ENCODE measurements around the gene ADGRG6. TPM values are rescaled to one million over a fixed set of nuclear protein-coding genes. Genes with fewer than 3 reads are reported as not detected.

Gene ADGRG6
- total RNA-seq, 1 experiment from 2014 or later = 98.7 TPM

- H3K4me3 ChIP-seq (ENCODE audit: low read depth, low read length) = no peak overlapping the region
- ChIA-PET CTCF (no interaction called here), POLR2A (interaction anchor here (0.6 kb wide), 1 partner anchor 17 kb away, joined by 3 read pairs; no protein-coding TSS in a partner anchor)
- H3K36me3 Mint-ChIP-seq (ENCODE audit: insufficient read depth, unreplicated experiment) = no peaks in the 10 kb centered on the region
- no TSS peak for BruUV-seq (replicated peaks)
- H3K27me3 ChIP-seq (replicated peaks; ENCODE audit: control insufficient read depth, insufficient read depth, low read length) = no peaks in the 10 kb centered on the region
- H3K27me3 Mint-ChIP-seq (ENCODE audit: insufficient read depth, unreplicated experiment) = no peaks in the 10 kb centered on the region
- no peak for DNase-seq
- H3K9me3 Mint-ChIP-seq (ENCODE audit: unreplicated experiment) = no peaks in the 10 kb centered on the region
- H3K36me3 ChIP-seq (ENCODE audit: control insufficient read depth, insufficient read depth, low read length) = no peaks in the 10 kb centered on the region
- no peaks in the 10 kb centered on the region for H3K9me3 ChIP-seq
- peaks cover 70% of the 10 kb centered on the region for H3K4me1 ChIP-seq
- H3K4me3 Mint-ChIP-seq (ENCODE audit: unreplicated experiment) = peak overlapping the region; percentile 29
- peak overlapping the region; percentile 80 for H3K27ac Mint-ChIP-seq (ENCODE audit: unreplicated experiment)
- intact Hi-C loops (cut with micrococcal nuclease; ENCODE audit: unreplicated experiment) = no loop called here
- TF ChIP-seq, protein P1, sequence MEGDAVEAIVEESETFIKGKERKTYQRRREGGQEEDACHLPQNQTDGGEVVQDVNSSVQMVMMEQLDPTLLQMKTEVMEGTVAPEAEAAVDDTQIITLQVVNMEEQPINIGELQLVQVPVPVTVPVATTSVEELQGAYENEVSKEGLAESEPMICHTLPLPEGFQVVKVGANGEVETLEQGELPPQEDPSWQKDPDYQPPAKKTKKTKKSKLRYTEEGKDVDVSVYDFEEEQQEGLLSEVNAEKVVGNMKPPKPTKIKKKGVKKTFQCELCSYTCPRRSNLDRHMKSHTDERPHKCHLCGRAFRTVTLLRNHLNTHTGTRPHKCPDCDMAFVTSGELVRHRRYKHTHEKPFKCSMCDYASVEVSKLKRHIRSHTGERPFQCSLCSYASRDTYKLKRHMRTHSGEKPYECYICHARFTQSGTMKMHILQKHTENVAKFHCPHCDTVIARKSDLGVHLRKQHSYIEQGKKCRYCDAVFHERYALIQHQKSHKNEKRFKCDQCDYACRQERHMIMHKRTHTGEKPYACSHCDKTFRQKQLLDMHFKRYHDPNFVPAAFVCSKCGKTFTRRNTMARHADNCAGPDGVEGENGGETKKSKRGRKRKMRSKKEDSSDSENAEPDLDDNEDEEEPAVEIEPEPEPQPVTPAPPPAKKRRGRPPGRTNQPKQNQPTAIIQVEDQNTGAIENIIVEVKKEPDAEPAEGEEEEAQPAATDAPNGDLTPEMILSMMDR (IDR thresholded peaks at IDR 0.05; ENCODE audit: insufficient read depth in 1 of 2, low read depth in 1 of 2, low read length in 1 of 2, severe bottlenecking in 1 of 2, unreplicated experiment in 1 of 2) = no peak
- peaks cover 46% of the 10 kb centered on the region for H3K4me1 Mint-ChIP-seq (ENCODE audit: low read depth, unreplicated experiment)
These were observed 22.3 kb downstream of the ADGRG6 start for GRCh38 chr6:142324111-142324510.

DNA sequence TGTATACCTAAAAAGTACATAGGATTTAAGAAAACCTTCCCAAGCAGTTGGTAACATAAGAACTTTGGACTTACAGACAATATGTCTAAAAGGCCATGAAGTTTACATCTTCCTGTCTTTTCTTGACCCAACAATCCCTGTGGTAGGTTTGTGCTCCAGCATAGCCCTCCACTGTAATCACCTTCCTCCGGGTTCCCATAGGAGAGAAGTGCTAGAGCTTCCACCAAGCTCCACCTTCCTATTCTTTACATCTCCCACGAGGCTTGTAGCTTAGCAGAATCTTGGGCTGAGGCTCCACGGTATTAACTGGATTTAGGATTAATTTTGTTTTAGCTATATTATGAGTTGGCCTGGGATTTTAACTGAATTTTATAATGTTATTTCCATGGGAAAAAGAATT lies 23.3 kb downstream of the ADGRG6 start:
- Mint-ChIP-seq H3K4me3 (ENCODE audit: unreplicated experiment) (no peak overlapping the region), H3K27ac (ENCODE audit: unreplicated experiment) (no peak overlapping the region), H3K4me1 (ENCODE audit: low read depth, unreplicated experiment) (peaks cover 52% of the 10 kb centered on the region), H3K9me3 (ENCODE audit: unreplicated experiment) (no peaks in the 10 kb centered on the region), H3K27me3 (ENCODE audit: insufficient read depth, unreplicated experiment) (no peaks in the 10 kb centered on the region), H3K36me3 (ENCODE audit: insufficient read depth, unreplicated experiment) (no peaks in the 10 kb centered on the region)
- no TSS peak for BruUV-seq (replicated peaks)
- H3K36me3 ChIP-seq (ENCODE audit: control insufficient read depth, insufficient read depth, low read length) = no peaks in the 10 kb centered on the region
- H3K27me3 ChIP-seq (replicated peaks; ENCODE audit: control insufficient read depth, insufficient read depth, low read length) = no peaks in the 10 kb centered on the region
- H3K4me1 ChIP-seq = peaks cover 73% of the 10 kb centered on the region
- H3K4me3 ChIP-seq (ENCODE audit: low read depth, low read length) = no peak overlapping the region
- ChIA-PET POLR2A (no interaction called here), CTCF (no interaction called here)
- no peaks in the 10 kb centered on the region for H3K9me3 ChIP-seq
- TF ChIP-seq, protein P1 (IDR thresholded peaks at IDR 0.05; ENCODE audit: insufficient read depth in 1 of 2, low read depth in 1 of 2, low read length in 1 of 2, severe bottlenecking in 1 of 2, unreplicated experiment in 1 of 2) = no peak
- no peak for DNase-seq
- intact Hi-C loops (cut with micrococcal nuclease; ENCODE audit: unreplicated experiment) = no loop called here

DNA sequence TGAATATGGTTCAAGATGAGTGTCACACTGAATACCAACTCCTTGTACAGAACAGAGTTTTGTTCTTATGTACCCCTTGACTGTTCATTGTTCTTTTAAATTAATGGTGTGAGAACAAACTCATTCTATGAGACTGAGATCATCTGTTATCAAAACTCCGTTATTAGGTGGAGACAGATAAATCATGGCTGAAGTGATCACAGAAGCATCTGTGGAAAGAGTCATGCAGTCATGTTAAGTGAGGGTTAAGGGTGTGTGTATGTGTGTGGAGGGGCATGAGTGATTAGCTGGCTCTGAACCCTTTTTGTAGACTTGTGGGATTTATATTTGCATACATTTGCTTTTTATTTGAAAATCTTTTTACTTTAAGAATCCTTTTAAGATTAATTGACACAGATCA lies 24.7 kb downstream of the ADGRG6 start:
- H3K9me3 Mint-ChIP-seq (ENCODE audit: unreplicated experiment) = no peaks in the 10 kb centered on the region
- DNase-seq = no peak
- POLR2A ChIA-PET = no interaction called here
- H3K4me1 Mint-ChIP-seq (ENCODE audit: low read depth, unreplicated experiment) = peaks cover 63% of the 10 kb centered on the region
- TF ChIP-seq, protein P1 (IDR thresholded peaks at IDR 0.05; ENCODE audit: insufficient read depth in 1 of 2, low read depth in 1 of 2, low read length in 1 of 2, severe bottlenecking in 1 of 2, unreplicated experiment in 1 of 2) = no peak
- H3K27me3 Mint-ChIP-seq (ENCODE audit: insufficient read depth, unreplicated experiment) = no peaks in the 10 kb centered on the region
- BruUV-seq (replicated peaks) = no TSS peak
- Histone ChIP-seq H3K4me1 (peaks cover 78% of the 10 kb centered on the region), H3K9me3 (no peaks in the 10 kb centered on the region), H3K4me3 (ENCODE audit: low read depth, low read length) (no peak overlapping the region), H3K36me3 (ENCODE audit: control insufficient read depth, insufficient read depth, low read length) (no peaks in the 10 kb centered on the region), H3K27me3 (replicated peaks; ENCODE audit: control insufficient read depth, insufficient read depth, low read length) (no peaks in the 10 kb centered on the region)
- CTCF ChIA-PET = no interaction called here
- peak overlapping the region; percentile 32 for H3K27ac Mint-ChIP-seq (ENCODE audit: unreplicated experiment)
- no peaks in the 10 kb centered on the region for H3K36me3 Mint-ChIP-seq (ENCODE audit: insufficient read depth, unreplicated experiment)
- no peak overlapping the region for H3K4me3 Mint-ChIP-seq (ENCODE audit: unreplicated experiment)
- intact Hi-C loops (cut with micrococcal nuclease; ENCODE audit: unreplicated experiment) = no loop called here

Data from Caco-2 (cell line).